Sigmoid colon (tissue), 7 donors: ENCODE data around the gene NFIB. TPM values are rescaled to one million over a fixed set of nuclear protein-coding genes. Genes with fewer than 3 reads are reported as not detected.

Experiments used
- DNase-seq: peaks from one replicate; pipeline ENCODE4 v3.0.0-alpha.2; 2019
- H3K27ac ChIP-seq, 4 donors: fragments of 200-600 bp; sonication (generic); one replicate each; pipeline ENCODE4 v1.5.1; 2016 to 2019; ENCODE audit warnings: mild to moderate bottlenecking in 1 of 4
- H3K27me3 ChIP-seq, 3 donors: fragments of 200-600 bp; sonication (generic); one replicate each; pipeline ENCODE4 v1.5.1; 2019; ENCODE audit warnings: mild to moderate bottlenecking in 1 of 3
- H3K36me3 ChIP-seq, 4 donors: fragments of 200-600 bp; sonication (generic); one replicate each; pipeline ENCODE4 v1.5.1; 2016 to 2019
- H3K4me1 ChIP-seq, 4 donors: fragments of 200-600 bp; sonication (generic); one replicate each; pipeline ENCODE4 v1.5.1; 2017 to 2019
- H3K4me3 ChIP-seq, 4 donors: fragments of 200-600 bp; sonication (generic); one replicate each; pipeline ENCODE4 v1.5.1; 2017 to 2019; ENCODE audit warnings: mild to moderate bottlenecking in 2 of 4, moderate library complexity in 1 of 4
- H3K9me3 ChIP-seq, 4 donors: fragments of 200-600 bp in 3 of 4; sonication (generic) in 3 of 4; one replicate each; pipeline versions ENCODE4 v1.5.1 to v1.6.1; 2013 to 2019
- EP300 ChIP-seq, 4 donors: sonication (generic); formaldehyde crosslinking; IDR thresholded peaks; one replicate each; pipeline ENCODE4 v1.6.1; 2017; ENCODE audit warnings: antibody characterized with exemption in 4 of 4
- POLR2A ChIP-seq, 2 donors: fragments of 450-650 bp; IDR thresholded peaks; one replicate each; pipeline ENCODE4 v1.6.1; 2016; ENCODE audit warnings: antibody characterized with exemption in 2 of 2, mild to moderate bottlenecking in 2 of 2, moderate library complexity in 2 of 2
- POLR2AphosphoS5 ChIP-seq, 4 donors: sonication (generic); formaldehyde crosslinking; IDR thresholded peaks; one replicate each; pipeline ENCODE4 v1.6.1; 2017; ENCODE audit warnings: antibody characterized with exemption in 4 of 4
- WGBS, 2 donors: extraction: QIAGEN DNeasy Blood & Tissue Kit; methylation state at CpG; one replicate each; pipeline ENCODE4 v1.1.7; 2013; 5-methylcytosine and 5-hydroxymethylcytosine counted together
- intact Hi-C: fragments of 100-400 bp; cut with DNase I; formaldehyde crosslinking; loops from one replicate; pipeline ENCODE4 v1.15.1; 2023
- polyA plus RNA-seq, 3 donors: library from polyadenylated mRNA; stranded (reverse); fragments of 200-250 nt; gene quantifications; one replicate each; pipeline ENCODE4 v1.2.3, GENCODE V29; 2013
- total RNA-seq, 4 donors: library from RNA; depleted of rRNA; stranded (reverse); fragments of >200 nt; gene quantifications; one replicate each; pipeline ENCODE4 v1.1.0, GENCODE V29; 2016
- TF ChIP-seq, protein P1 (sequence below), 4 experiments: fragments of 450-650 bp in 3 of 4; fragments of 200-600 bp in 1 of 4; IDR thresholded peaks; one replicate each; pipeline ENCODE4 v1.5.1; 2016 to 2019; ENCODE audit warnings: antibody characterized with exemption in 4 of 4, mild to moderate bottlenecking in 3 of 4, moderate library complexity in 2 of 4
- donor health status: healthy with polysubstance abuse.
- donor health status: Bipolar disorder and iron deficiency.
- donor health status: healthy.

Gene NFIB
- total and polyA plus RNA-seq, 7 donors = 3.7 to 129 (median 45.3) TPM

DNA sequence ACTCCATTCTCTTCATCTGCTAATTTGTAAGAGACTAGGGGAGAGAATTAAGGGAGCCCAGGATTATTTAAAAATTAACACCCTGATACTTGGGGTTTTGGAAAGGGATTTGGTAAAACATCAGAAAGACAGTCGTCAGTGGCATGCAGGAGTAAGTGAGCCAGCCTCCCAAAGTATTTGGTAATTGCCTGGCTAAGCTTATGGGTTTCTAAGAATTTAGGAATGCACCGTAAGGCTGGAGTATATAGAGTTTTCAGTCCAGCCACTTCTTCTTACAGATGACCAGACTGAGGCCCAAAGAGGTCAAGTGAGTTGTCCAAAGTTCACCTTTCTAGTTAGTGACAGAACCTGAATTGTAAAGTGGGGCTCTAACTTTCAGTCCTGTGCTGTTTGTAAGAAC is 25.8 kb upstream of the NFIB start:
- DNase-seq = no peak
- H3K27ac ChIP-seq = no peak overlapping the region
- peaks cover 0 to 19% (median 11%) of the 10 kb centered on the region in 3 donors for H3K27me3 ChIP-seq
- no peaks in the 10 kb centered on the region for H3K9me3 ChIP-seq
- intact Hi-C loops = loop anchor here (2.0 kb wide), 1 partner anchor 13 kb away; no protein-coding TSS in a partner anchor
- no peak for TF ChIP-seq EP300 (IDR thresholded peaks at IDR 0.05)
- TF ChIP-seq POLR2A (IDR thresholded peaks at IDR 0.05) = no peak
- TF ChIP-seq, protein P1, sequence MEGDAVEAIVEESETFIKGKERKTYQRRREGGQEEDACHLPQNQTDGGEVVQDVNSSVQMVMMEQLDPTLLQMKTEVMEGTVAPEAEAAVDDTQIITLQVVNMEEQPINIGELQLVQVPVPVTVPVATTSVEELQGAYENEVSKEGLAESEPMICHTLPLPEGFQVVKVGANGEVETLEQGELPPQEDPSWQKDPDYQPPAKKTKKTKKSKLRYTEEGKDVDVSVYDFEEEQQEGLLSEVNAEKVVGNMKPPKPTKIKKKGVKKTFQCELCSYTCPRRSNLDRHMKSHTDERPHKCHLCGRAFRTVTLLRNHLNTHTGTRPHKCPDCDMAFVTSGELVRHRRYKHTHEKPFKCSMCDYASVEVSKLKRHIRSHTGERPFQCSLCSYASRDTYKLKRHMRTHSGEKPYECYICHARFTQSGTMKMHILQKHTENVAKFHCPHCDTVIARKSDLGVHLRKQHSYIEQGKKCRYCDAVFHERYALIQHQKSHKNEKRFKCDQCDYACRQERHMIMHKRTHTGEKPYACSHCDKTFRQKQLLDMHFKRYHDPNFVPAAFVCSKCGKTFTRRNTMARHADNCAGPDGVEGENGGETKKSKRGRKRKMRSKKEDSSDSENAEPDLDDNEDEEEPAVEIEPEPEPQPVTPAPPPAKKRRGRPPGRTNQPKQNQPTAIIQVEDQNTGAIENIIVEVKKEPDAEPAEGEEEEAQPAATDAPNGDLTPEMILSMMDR (IDR thresholded peaks at IDR 0.05) = no peak
- no peak for TF ChIP-seq POLR2AphosphoS5 (IDR thresholded peaks at IDR 0.05)
- H3K36me3 ChIP-seq = no peaks in the 10 kb centered on the region
- H3K4me3 ChIP-seq = no peak overlapping the region
- WGBS, 2 donors = 89 to 93% methylated on average over 2 of the region's 2 CpGs
- H3K4me1 ChIP-seq = peaks cover 3 to 38% (median 17%) of the 10 kb centered on the region in 4 donors

DNA sequence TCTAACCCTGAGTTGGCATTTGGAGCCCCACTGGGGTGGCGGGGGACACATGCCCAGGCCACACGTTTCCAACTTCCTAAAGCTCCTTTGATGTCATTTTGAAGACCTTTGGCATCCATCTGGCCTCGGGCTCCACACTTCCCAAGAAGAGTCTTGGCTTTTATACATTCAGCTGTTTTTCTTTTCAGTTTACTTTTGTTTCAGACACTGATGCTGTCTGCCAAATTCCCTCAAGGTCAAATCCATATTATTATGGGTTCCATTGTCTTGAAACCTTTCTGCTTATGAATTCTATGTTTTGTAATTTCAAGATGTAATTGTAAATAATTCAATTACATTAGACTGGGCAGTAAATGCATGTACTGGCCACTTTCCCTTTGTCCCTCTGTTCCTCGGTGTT is 23.7 kb upstream of the NFIB start:
- no peaks in the 10 kb centered on the region for H3K36me3 ChIP-seq
- H3K9me3 ChIP-seq = no peaks in the 10 kb centered on the region
- H3K4me1 ChIP-seq = peaks cover 3 to 26% (median 10%) of the 10 kb centered on the region in 4 donors
- no peak overlapping the region for H3K27ac ChIP-seq
- intact Hi-C loops = no loop called here
- H3K27me3 ChIP-seq = no peaks in the 10 kb centered on the region
- H3K4me3 ChIP-seq = no peak overlapping the region
- WGBS, 2 donors = 65 to 78% methylated on average over 4 of the region's 4 CpGs
- no peak for DNase-seq
- TF ChIP-seq, protein P1 (IDR thresholded peaks at IDR 0.05) = no peak
- TF ChIP-seq EP300 (IDR thresholded peaks at IDR 0.05) = no peak
- TF ChIP-seq POLR2AphosphoS5 (IDR thresholded peaks at IDR 0.05) = no peak
- TF ChIP-seq POLR2A (IDR thresholded peaks at IDR 0.05) = no peak

DNA sequence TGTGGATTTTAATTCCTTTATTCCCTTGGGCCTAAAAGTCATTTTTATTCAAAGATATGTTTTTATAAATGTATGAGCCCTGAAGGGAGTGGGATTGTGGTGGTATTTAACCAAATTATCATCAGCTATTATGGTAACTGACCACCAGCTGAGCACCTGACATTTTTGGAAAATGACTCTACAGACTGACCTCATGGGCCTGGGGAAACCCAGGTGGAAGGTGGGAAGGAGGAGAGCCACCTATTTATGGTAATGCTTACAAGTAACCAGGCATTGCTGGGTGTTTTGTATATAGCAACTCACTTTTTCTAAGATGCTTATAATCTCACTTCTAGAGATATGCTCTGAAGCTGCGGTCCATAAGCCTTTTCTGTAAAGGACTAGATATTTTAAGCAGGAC is 22.3 kb upstream of the NFIB start:
- intact Hi-C loops = no loop called here
- H3K4me3 ChIP-seq = no peak overlapping the region
- H3K9me3 ChIP-seq = no peaks in the 10 kb centered on the region
- H3K4me1 ChIP-seq = peaks cover 3 to 14% (median 7%) of the 10 kb centered on the region in 4 donors
- WGBS, 2 donors = 95 to 100% methylated on average over 1 of the region's 1 CpG
- H3K27me3 ChIP-seq = no peaks in the 10 kb centered on the region
- no peak overlapping the region for H3K27ac ChIP-seq
- no peak for DNase-seq
- TF ChIP-seq EP300 (IDR thresholded peaks at IDR 0.05) = no peak
- TF ChIP-seq POLR2A (IDR thresholded peaks at IDR 0.05) = no peak
- no peak for TF ChIP-seq POLR2AphosphoS5 (IDR thresholded peaks at IDR 0.05)
- TF ChIP-seq, protein P1 (IDR thresholded peaks at IDR 0.05) = no peak
- H3K36me3 ChIP-seq = no peaks in the 10 kb centered on the region

DNA sequence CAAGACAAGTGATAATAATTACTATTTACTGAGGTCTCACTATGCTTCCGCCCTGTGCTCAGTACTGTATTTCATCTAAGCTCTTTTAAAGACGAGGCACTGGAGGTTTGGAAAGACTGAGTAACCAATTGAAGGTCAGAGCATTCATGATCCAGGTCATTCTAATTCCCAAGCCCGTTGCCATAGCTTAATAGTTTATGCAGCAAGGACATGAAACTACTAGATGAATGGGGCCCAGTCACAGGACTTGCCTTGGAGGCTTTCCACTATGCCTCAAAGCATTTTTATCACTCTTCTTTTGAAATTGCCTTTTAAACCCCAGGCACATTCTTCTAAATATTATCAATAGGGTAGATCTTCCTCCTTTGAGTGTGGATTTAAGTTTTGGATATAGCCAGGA is 17.2 kb upstream of the NFIB start:
- no peaks in the 10 kb centered on the region for H3K36me3 ChIP-seq
- H3K4me3 ChIP-seq = no peak overlapping the region
- H3K27ac ChIP-seq = no peak overlapping the region
- TF ChIP-seq, protein P1 (IDR thresholded peaks at IDR 0.05) = no peak
- no peak for TF ChIP-seq POLR2AphosphoS5 (IDR thresholded peaks at IDR 0.05)
- no peak for TF ChIP-seq POLR2A (IDR thresholded peaks at IDR 0.05)
- no peak for TF ChIP-seq EP300 (IDR thresholded peaks at IDR 0.05)
- no peak for DNase-seq
- no peaks in the 10 kb centered on the region for H3K27me3 ChIP-seq
- WGBS, 2 donors = 86 to 87% methylated on average over 3 of the region's 3 CpGs
- intact Hi-C loops = no loop called here
- peaks cover 3 to 13% (median 11%) of the 10 kb centered on the region in 4 donors for H3K4me1 ChIP-seq
- no peaks in the 10 kb centered on the region for H3K9me3 ChIP-seq

DNA sequence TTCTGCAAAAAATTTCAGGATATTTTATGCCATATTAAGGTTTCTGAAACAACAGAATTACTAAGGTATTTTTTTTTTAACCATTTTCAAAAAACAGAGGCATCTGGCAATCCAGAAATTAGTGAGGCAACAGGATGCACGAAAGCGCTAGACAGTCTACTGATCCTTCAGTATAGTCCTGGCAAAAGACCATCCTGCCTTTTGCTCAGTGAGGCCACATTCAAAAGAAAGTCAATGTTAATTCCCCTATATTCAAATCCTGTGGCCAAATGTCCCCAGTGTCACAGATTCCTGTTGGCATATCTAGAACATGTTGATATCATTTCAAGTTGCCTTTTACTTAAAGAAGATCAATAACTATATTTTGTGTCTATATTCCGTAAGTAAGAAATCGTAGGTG is 13.1 kb upstream of the NFIB start:
- peaks cover 0 to 22% (median 17%) of the 10 kb centered on the region in 4 donors for H3K4me1 ChIP-seq
- no peak for DNase-seq
- TF ChIP-seq, protein P1 (IDR thresholded peaks at IDR 0.05) = no peak
- TF ChIP-seq POLR2A (IDR thresholded peaks at IDR 0.05) (no peak), EP300 (IDR thresholded peaks at IDR 0.05) (no peak), POLR2AphosphoS5 (IDR thresholded peaks at IDR 0.05) (no peak)
- H3K27ac ChIP-seq = peak overlapping the region in 3 of 4 donors; percentile 9 to 99 (median 42)
- H3K9me3 ChIP-seq = no peaks in the 10 kb centered on the region
- H3K4me3 ChIP-seq = no peak overlapping the region
- no peaks in the 10 kb centered on the region for H3K36me3 ChIP-seq
- intact Hi-C loops = loop anchor here (2.0 kb wide), 1 partner anchor 14 kb away; no protein-coding TSS in a partner anchor
- WGBS, 2 donors = 83 to 96% methylated on average over 4 of the region's 4 CpGs
- H3K27me3 ChIP-seq = no peaks in the 10 kb centered on the region
